OCI-M2 (cell line): Measurements from ENCODE around the gene FANCB.

Experiments used
- DNase-seq: peaks from one replicate; lab custom pipeline; 2025; ENCODE audit not compliant: unreplicated experiment; lab: John Stamatoyannopoulos, UW

FANCB gene

GRCh38 chrX:14837155-14837554 is 35.7 kb downstream of the FANCB start:
- DNase-seq: no peak

- DNase-seq: no peak
These were observed 40.3 kb downstream of the FANCB start for GRCh38 chrX:14832586-14832985.

GRCh38 chrX:14832151-14832550 is 40.7 kb downstream of the FANCB start:
- DNase-seq: no peak

- DNase-seq: no peak
These were observed 43.2 kb downstream of the FANCB start for GRCh38 chrX:14829643-14830042.

GRCh38 chrX:14826319-14826718 is 46.5 kb downstream of the FANCB start:
- DNase-seq: no peak

GRCh38 chrX:14825851-14826250 is 47.0 kb downstream of the FANCB start:
- DNase-seq: no peak

- no peak for DNase-seq
These were observed 53.1 kb downstream of the FANCB start for GRCh38 chrX:14819769-14820168.

GRCh38 chrX:14817571-14817970 is 55.3 kb downstream of the FANCB start:
- no peak for DNase-seq

GRCh38 chrX:14802943-14803710 is 69.7 kb downstream of the FANCB start:
- DNase-seq: no peak

- no peak for DNase-seq
These were observed 71.7 kb downstream of the FANCB start for GRCh38 chrX:14801136-14801535.

GRCh38 chrX:14798805-14799397 is 74.0 kb downstream of the FANCB start:
- DNase-seq: no peak
